ENCODE data around the gene EEF1AKMT4.

- TF ChIP-seq EZH2phosphoT487 (IDR thresholded peaks at IDR 0.05; ENCODE audit: low read depth) (no peak), CTCF (IDR thresholded peaks at IDR 0.05; ENCODE audit: low read depth, low read length) (no peak)
These were observed 739 bp upstream of the EEF1AKMT4 start, which contains the start of gene ALG3 for GRCh38 chr3:184248454-184249411.
